Lower leg skin (tissue), 4 donors: ENCODE results near the gene BANF2. TPM values are rescaled to one million over a fixed set of nuclear protein-coding genes. Genes with fewer than 3 reads are reported as not detected.

Source experiments
- DNase-seq, 2 donors: peaks; one replicate each; pipeline ENCODE4 v3.0.0-alpha.2; 2019; ENCODE audit warnings: low spot score in 2 of 2
- H3K4me3 ChIP-seq: fragments of 200-600 bp; sonication (generic); 2 replicates; pipeline ENCODE4 v1.5.1; 2017; ENCODE audit warnings: mild to moderate bottlenecking, low read depth; ENCODE audit not compliant: poor library complexity, severe bottlenecking
- POLR2A ChIP-seq, 2 donors: fragments of 450-650 bp; IDR thresholded peaks; one replicate each; pipeline ENCODE4 v1.6.1; 2016 to 2017; ENCODE audit warnings: antibody characterized with exemption in 2 of 2, mild to moderate bottlenecking in 1 of 2, moderate library complexity in 1 of 2
- whole genome bisulfite sequencing, 2 donors: methylation state at CpG; one replicate each; pipeline ENCODE4 v1.1.5; 2018; 5-methylcytosine and 5-hydroxymethylcytosine counted together
- intact Hi-C: fragments of 100-400 bp; cut with DNase I; formaldehyde crosslinking; loops from one replicate; pipeline ENCODE4 v1.15.0; 2023; ENCODE audit warnings: low total_unique reads
- total RNA-seq, 4 donors: library from RNA; depleted of rRNA; stranded (reverse); fragments of >200 nt; gene quantifications; one replicate each; pipeline ENCODE4 v1.1.0, GENCODE V29; 2016
- TF ChIP-seq, protein P1 (sequence below), 3 donors: fragments of 450-650 bp; IDR thresholded peaks; one replicate each; pipeline ENCODE4 v1.5.1; 2016; ENCODE audit warnings: antibody characterized with exemption in 3 of 3, mild to moderate bottlenecking in 3 of 3, moderate library complexity in 2 of 3

BANF2 gene
- total RNA-seq, 4 donors from 2014 or later, result not detected

DNA sequence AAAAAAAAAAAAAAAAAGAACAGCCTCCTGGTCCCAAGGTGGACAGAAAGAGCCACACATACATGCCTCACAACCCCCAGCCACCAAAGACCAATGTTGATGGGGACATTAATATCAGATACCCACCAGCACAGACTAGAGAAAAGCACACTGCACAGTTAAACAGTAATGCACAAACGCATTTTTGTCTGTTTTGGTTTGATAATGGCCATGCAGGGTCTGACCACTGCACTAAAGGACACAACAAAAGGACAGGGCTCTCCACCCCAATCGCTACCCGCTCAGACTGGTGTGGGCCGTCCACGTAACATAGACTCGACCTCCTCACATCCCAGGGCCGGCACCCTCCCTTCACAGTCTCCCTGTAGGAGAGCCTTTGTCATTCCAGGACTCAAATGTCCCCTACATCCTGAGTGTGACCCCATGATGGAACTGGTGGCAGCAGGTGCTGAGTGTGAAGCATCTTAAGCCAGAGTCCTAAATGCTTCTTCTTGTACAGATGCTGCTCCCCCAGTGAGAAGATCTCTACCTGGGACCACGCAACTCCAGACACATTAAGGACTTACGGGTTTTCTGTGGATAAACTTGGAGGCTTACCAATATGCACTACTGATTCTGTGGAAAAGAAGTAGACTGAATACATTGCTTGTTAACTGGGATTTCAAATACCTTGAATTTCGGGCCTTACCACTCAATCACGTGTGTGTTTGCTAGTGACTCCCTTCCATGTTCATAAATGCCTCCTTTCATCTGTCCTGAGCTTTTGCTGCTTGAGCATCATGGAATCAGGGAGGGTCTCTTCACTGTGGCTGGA lies 45.7 kb upstream of the BANF2 start:
- TF ChIP-seq, protein P1, sequence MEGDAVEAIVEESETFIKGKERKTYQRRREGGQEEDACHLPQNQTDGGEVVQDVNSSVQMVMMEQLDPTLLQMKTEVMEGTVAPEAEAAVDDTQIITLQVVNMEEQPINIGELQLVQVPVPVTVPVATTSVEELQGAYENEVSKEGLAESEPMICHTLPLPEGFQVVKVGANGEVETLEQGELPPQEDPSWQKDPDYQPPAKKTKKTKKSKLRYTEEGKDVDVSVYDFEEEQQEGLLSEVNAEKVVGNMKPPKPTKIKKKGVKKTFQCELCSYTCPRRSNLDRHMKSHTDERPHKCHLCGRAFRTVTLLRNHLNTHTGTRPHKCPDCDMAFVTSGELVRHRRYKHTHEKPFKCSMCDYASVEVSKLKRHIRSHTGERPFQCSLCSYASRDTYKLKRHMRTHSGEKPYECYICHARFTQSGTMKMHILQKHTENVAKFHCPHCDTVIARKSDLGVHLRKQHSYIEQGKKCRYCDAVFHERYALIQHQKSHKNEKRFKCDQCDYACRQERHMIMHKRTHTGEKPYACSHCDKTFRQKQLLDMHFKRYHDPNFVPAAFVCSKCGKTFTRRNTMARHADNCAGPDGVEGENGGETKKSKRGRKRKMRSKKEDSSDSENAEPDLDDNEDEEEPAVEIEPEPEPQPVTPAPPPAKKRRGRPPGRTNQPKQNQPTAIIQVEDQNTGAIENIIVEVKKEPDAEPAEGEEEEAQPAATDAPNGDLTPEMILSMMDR (IDR thresholded peaks at IDR 0.05), result no peak
- TF ChIP-seq POLR2A (IDR thresholded peaks at IDR 0.05), result no peak
- 91 to 92% methylated on average over 11 of the region's 11 CpGs for WGBS, 2 donors
- DNase-seq, result no peak
- intact Hi-C loops, result no loop called here
- no peak overlapping the region for H3K4me3 ChIP-seq

DNA sequence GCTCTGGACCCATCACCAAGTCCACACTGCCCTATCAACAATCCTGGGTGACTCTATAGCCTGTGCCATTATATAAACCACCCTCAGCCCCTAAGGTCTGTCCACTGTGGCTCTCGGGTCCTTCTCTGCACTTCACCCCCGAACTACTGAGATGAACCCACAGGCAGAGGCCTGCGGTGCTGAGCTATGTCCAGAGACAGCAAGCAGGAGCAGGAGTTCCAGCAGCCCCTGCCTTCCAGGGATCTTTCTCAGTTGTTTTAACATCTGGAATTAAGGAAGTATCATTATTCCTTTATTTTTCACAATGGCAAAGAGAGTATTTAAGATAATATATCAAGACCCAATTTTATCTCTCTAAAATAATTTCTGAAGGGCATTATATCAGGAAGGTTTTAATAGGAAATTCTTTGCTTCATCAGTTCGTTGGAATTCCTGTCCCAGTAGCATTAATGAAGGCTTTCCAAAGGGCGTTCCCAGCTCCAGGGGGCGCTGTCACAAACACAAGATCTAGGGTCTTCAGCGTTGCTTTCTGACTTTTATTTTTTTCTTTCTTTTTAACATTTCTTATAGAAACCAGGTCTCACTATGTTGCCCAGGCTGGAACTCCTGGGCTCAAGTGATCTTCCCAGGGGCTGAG lies 45.0 kb upstream of the BANF2 start:
- 60 to 66% methylated on average over 7 of the region's 7 CpGs for WGBS, 2 donors
- intact Hi-C loops, result no loop called here
- TF ChIP-seq, protein P1 (IDR thresholded peaks at IDR 0.05), result no peak
- no peak for TF ChIP-seq POLR2A (IDR thresholded peaks at IDR 0.05)
- DNase-seq, result no peak
- H3K4me3 ChIP-seq, result no peak overlapping the region

GRCh38 chr20:17655286-17655651 lies 44.5 kb upstream of the BANF2 start:
- H3K4me3 ChIP-seq, result no peak overlapping the region
- TF ChIP-seq, protein P1 (IDR thresholded peaks at IDR 0.05), result no peak
- no peak for TF ChIP-seq POLR2A (IDR thresholded peaks at IDR 0.05)
- no peak for DNase-seq
- 78 to 85% methylated on average over 7 of the region's 7 CpGs for WGBS, 2 donors
- intact Hi-C loops, result no loop called here

- H3K4me3 ChIP-seq, result no peak overlapping the region
- 78 to 82% methylated on average over 11 of the region's 11 CpGs for WGBS, 2 donors
- intact Hi-C loops, result no loop called here
- no peak for DNase-seq
- no peak for TF ChIP-seq POLR2A (IDR thresholded peaks at IDR 0.05)
- TF ChIP-seq, protein P1 (IDR thresholded peaks at IDR 0.05), result no peak
These were observed 43.8 kb upstream of the BANF2 start for GRCh38 chr20:17655865-17656479.

- intact Hi-C loops, result no loop called here
- no peak for TF ChIP-seq POLR2A (IDR thresholded peaks at IDR 0.05)
- TF ChIP-seq, protein P1 (IDR thresholded peaks at IDR 0.05), result no peak
- H3K4me3 ChIP-seq, result no peak overlapping the region
- 78 to 80% methylated on average over 9 of the region's 9 CpGs for WGBS, 2 donors
- DNase-seq, result no peak
These were observed 42.5 kb upstream of the BANF2 start for GRCh38 chr20:17657079-17657825.
